H1 (cell line): ENCODE results near the gene MRPL16. TPM values are rescaled to one million over a fixed set of nuclear protein-coding genes. Genes with fewer than 3 reads are reported as not detected.

Experiments used
- CTCF ChIA-PET: fragments of 300-600 bp; sonication (Branson Sonifier 250); formaldehyde crosslinking; loops from one replicate; lab custom pipeline; 2021; ENCODE audit not compliant: partially characterized antibody; lab: Charles Lee
- POLR2A ChIA-PET: fragments of 300-600 bp; sonication (Branson Sonifier 250); formaldehyde crosslinking; loops from one replicate; lab custom pipeline; 2021; ENCODE audit warnings: inconsistent platforms; ENCODE audit not compliant: partially characterized antibody; lab: Charles Lee
- DNase-seq, 2 experiments: peaks; one replicate each; pipeline versions ENCODE4 v3.0.0 to v3.0.0-alpha.2; 2010 to 2022; ENCODE audit warnings: low spot score in 2 of 2, low read depth in 1 of 2, mixed read lengths in 1 of 2
- FAIRE-seq: peaks from 2 replicates; lab custom pipeline; 2011; peaks lifted over from hg19 to GRCh38; lab: Jason Lieb, UNC
- H2AFZ ChIP-seq: 2 replicates; pipeline ENCODE4 v1.8.1; 2012; ENCODE audit warnings: low read length, inconsistent platforms
- H2AK5ac ChIP-seq: 2 replicates; pipeline ENCODE4 v1.6.1; 2013; ENCODE audit warnings: low read depth, low read length
- H2BK120ac ChIP-seq: replicated peaks from 2 replicates; pipeline ENCODE3; 2013; ENCODE audit warnings: low read depth, low read length, inconsistent platforms
- H2BK12ac ChIP-seq: 2 replicates; pipeline ENCODE4 v1.6.1; 2013; ENCODE audit warnings: low read depth, low read length
- H2BK15ac ChIP-seq: 2 replicates; pipeline ENCODE4 v1.6.1; 2013; ENCODE audit warnings: low read length
- H2BK20ac ChIP-seq: 2 replicates; pipeline ENCODE4 v1.6.1; 2013; ENCODE audit warnings: low read length
- H2BK5ac ChIP-seq: 2 replicates; pipeline ENCODE4 v1.6.1; 2013; ENCODE audit warnings: low read depth, low read length
- H3K14ac ChIP-seq: 2 replicates; pipeline ENCODE4 v1.6.1; 2013; ENCODE audit warnings: inconsistent platforms; ENCODE audit not compliant: insufficient read length
- H3K18ac ChIP-seq: 2 replicates; pipeline ENCODE4 v1.6.1; 2013; ENCODE audit warnings: low read length; ENCODE audit errors: extremely low read depth
- H3K23ac ChIP-seq: 2 replicates; pipeline ENCODE4 v1.6.1; 2013; ENCODE audit warnings: inconsistent platforms; ENCODE audit not compliant: insufficient read length
- H3K23me2 ChIP-seq: 2 replicates; pipeline ENCODE4 v1.6.1; 2013; ENCODE audit warnings: low read depth, low read length
- H3K27ac ChIP-seq: 2 replicates; pipeline ENCODE4 v1.6.1; 2011; ENCODE audit warnings: low read depth, low read length, inconsistent platforms
- H3K27me3 ChIP-seq, 4 experiments: replicated peaks in 1 of 4; 1 replicate in 1 of 4; 2 replicates in 3 of 4; pipeline versions ENCODE4 v1.6.1 to v1.8.1; 2011 to 2013; ENCODE audit warnings: low read length in 3 of 4, mild to moderate bottlenecking in 3 of 4, inconsistent platforms in 2 of 4, mixed read lengths in 2 of 4, moderate library complexity in 1 of 4; ENCODE audit not compliant: control insufficient read depth in 3 of 4, insufficient read depth in 3 of 4; ENCODE audit errors: extremely low read depth in 1 of 4
- H3K36me3 ChIP-seq, 4 experiments: 2 replicates each; pipeline versions ENCODE4 v1.6.1 to v1.8.1; 2011 to 2013; ENCODE audit warnings: mild to moderate bottlenecking in 4 of 4, low read length in 3 of 4, moderate library complexity in 2 of 4, control low read depth in 1 of 4, inconsistent platforms in 1 of 4; ENCODE audit not compliant: insufficient read depth in 4 of 4, control insufficient read depth in 2 of 4
- H3K4ac ChIP-seq: replicated peaks from 2 replicates; pipeline ENCODE3; 2013; ENCODE audit warnings: low read length, low read depth, mixed read lengths, inconsistent platforms; ENCODE audit not compliant: insufficient read length
- H3K4me1 ChIP-seq, 4 experiments: replicated peaks in 1 of 4; 1 replicate in 1 of 4; 2 replicates in 3 of 4; pipeline versions ENCODE4 v1.6.1 to v1.8.1; 2011 to 2013; ENCODE audit warnings: low read length in 3 of 4, inconsistent platforms in 2 of 4, mixed read lengths in 1 of 4; ENCODE audit not compliant: insufficient read depth in 4 of 4, control insufficient read depth in 3 of 4
- H3K4me2 ChIP-seq, 2 experiments: 2 replicates each; pipeline versions ENCODE4 v1.6.1 to v1.8.1; 2011 to 2013; ENCODE audit warnings: low read depth in 2 of 2, low read length in 2 of 2, control low read depth in 1 of 2, inconsistent platforms in 1 of 2, mild to moderate bottlenecking in 1 of 2; ENCODE audit not compliant: insufficient read depth in 1 of 2
- H3K4me3 ChIP-seq, 4 experiments: fragments of 200-600, 300-600 bp in 1 of 4; sonication (generic), shearing (Covaris generic), sonication (Bioruptor Twin) in 1 of 4; 2 replicates each; pipeline versions ENCODE4 v1.5.1 to v1.8.1; 2011 to 2016; ENCODE audit warnings: low read length in 4 of 4, low read depth in 3 of 4, control low read depth in 2 of 4, inconsistent platforms in 2 of 4, mild to moderate bottlenecking in 2 of 4, mixed read lengths in 1 of 4, moderate library complexity in 1 of 4; ENCODE audit not compliant: insufficient read depth in 2 of 4; ENCODE audit errors: extremely low read depth in 1 of 4
- H3K56ac ChIP-seq: replicated peaks from 2 replicates; pipeline ENCODE3; 2013; ENCODE audit warnings: low read depth, mild to moderate bottlenecking, mixed read lengths, low read length, inconsistent platforms; ENCODE audit not compliant: insufficient read length
- H3K79me1 ChIP-seq: 2 replicates; pipeline ENCODE4 v1.6.1; 2013; ENCODE audit warnings: low read depth, low read length, control low read depth
- H3K79me2 ChIP-seq, 2 experiments: 2 replicates each; pipeline versions ENCODE4 v1.6.1 to v1.8.1; 2012 to 2013; ENCODE audit warnings: low read length in 2 of 2, mild to moderate bottlenecking in 2 of 2, inconsistent platforms in 1 of 2; ENCODE audit not compliant: insufficient read depth in 2 of 2, control insufficient read depth in 1 of 2
- H3K9ac ChIP-seq, 4 experiments: replicated peaks in 1 of 4; 1 replicate in 1 of 4; 2 replicates in 3 of 4; pipeline versions ENCODE4 v1.6.1 to v1.8.1; 2011 to 2013; ENCODE audit warnings: low read depth in 3 of 4, low read length in 3 of 4, control low read depth in 2 of 4, mild to moderate bottlenecking in 2 of 4, moderate library complexity in 2 of 4, inconsistent platforms in 1 of 4; ENCODE audit errors: extremely low read depth in 1 of 4
- H3K9me3 ChIP-seq, 2 experiments: 2 replicates each; pipeline versions ENCODE4 v1.6.1 to v1.8.1; 2012 to 2013; ENCODE audit warnings: mild to moderate bottlenecking in 2 of 2, moderate library complexity in 2 of 2, control low read depth in 1 of 2, inconsistent platforms in 1 of 2, low read depth in 1 of 2, low read length in 1 of 2, mixed read lengths in 1 of 2; ENCODE audit not compliant: insufficient read depth in 2 of 2
- H4K20me1 ChIP-seq, 2 experiments: replicated peaks in 1 of 2; 2 replicates each; pipeline versions ENCODE3 to v1.8.1; 2011 to 2013; ENCODE audit warnings: inconsistent platforms in 2 of 2, low read length in 2 of 2, mild to moderate bottlenecking in 1 of 2; ENCODE audit not compliant: insufficient read depth in 2 of 2, control insufficient read depth in 1 of 2
- H4K5ac ChIP-seq: 2 replicates; pipeline ENCODE4 v1.6.1; 2013; ENCODE audit warnings: low read length, low read depth, mixed read lengths, inconsistent platforms; ENCODE audit not compliant: insufficient read length
- H4K8ac ChIP-seq: 2 replicates; pipeline ENCODE4 v1.8.0; 2013; ENCODE audit warnings: mild to moderate bottlenecking, moderate library complexity, low read length, inconsistent platforms; ENCODE audit not compliant: insufficient read depth; ENCODE audit errors: extremely low read depth
- H4K91ac ChIP-seq: replicated peaks from 2 replicates; pipeline ENCODE3; 2013; ENCODE audit warnings: low read length, mixed read lengths, inconsistent platforms; ENCODE audit not compliant: insufficient read length
- ATF2 ChIP-seq: IDR thresholded peaks from 2 replicates; pipeline ENCODE4 v1.6.1; 2012; ENCODE audit warnings: low read length, inconsistent platforms
- FOSL1 ChIP-seq: IDR thresholded peaks from 2 replicates; pipeline ENCODE4 v1.6.1; 2011; ENCODE audit warnings: mild to moderate bottlenecking, low read depth, low read length, moderate library complexity; ENCODE audit not compliant: insufficient read depth
- JUN ChIP-seq: IDR thresholded peaks from 2 replicates; pipeline ENCODE4 v1.6.1; 2011; ENCODE audit warnings: low read depth, mild to moderate bottlenecking, improper control_type of control experiment, low read length
- RAD21 ChIP-seq, 2 experiments: IDR thresholded peaks in 1 of 2; conservative IDR thresholded peaks in 1 of 2; 2 replicates each; pipeline ENCODE4 v1.6.1; 2011; ENCODE audit warnings: low read depth in 2 of 2, low read length in 2 of 2, improper control_type of control experiment in 1 of 2, inconsistent platforms in 1 of 2, mild to moderate bottlenecking in 1 of 2, moderate library complexity in 1 of 2
- RNF2 ChIP-seq: fragments of 200-900, 300-1000 bp; sonication (generic); IDR thresholded peaks from 2 replicates; pipeline ENCODE4 v1.7.1; 2016; ENCODE audit warnings: borderline replicate concordance, low read depth, mild to moderate bottlenecking, antibody characterized with exemption, low read length; ENCODE audit not compliant: poor library complexity, severe bottlenecking; ENCODE audit errors: missing control alignments
- SP1 ChIP-seq: IDR thresholded peaks from 2 replicates; pipeline ENCODE4 v1.6.1; 2011; ENCODE audit warnings: low read depth, low read length
- SRF ChIP-seq: IDR thresholded peaks from 2 replicates; pipeline ENCODE4 v1.6.1; 2011; ENCODE audit warnings: mild to moderate bottlenecking, low read depth, low read length, moderate library complexity
- WGBS, 2 experiments: shearing (Covaris generic) in 1 of 2; methylation state at CpG; one replicate each; pipeline versions ENCODE4 v1.1.6 to v1.1.7; 2013 to 2015; ENCODE audit warnings: low lambda C conversion rate in 2 of 2, mixed read lengths in 2 of 2, inconsistent platforms in 1 of 2, low coverage in 1 of 2, missing lambda C conversion rate in 1 of 2; ENCODE audit not compliant: insufficient replicate concordance in 2 of 2, insufficient coverage in 1 of 2, insufficient read length in 1 of 2; ENCODE audit errors: extremely low coverage in 1 of 2, missing lambda C conversion rate in 1 of 2; 5-methylcytosine and 5-hydroxymethylcytosine counted together
- polyA plus RNA-seq, 7 experiments: library from polyadenylated mRNA; depleted of rRNA in 3 of 7; stranded (reverse) in 5 of 7; unstranded in 2 of 7; fragments of >200 nt in 5 of 7; fragments of 200-250 nt in 2 of 7; gene quantifications; 1 replicate in 5 of 7; 2 replicates in 1 of 7; 4 replicates in 1 of 7; pipeline versions ENCODE4 v1.2.1 to v1.2.3, GENCODE V29; 2011 to 2013; ENCODE audit warnings: missing spikeins in 2 of 7, mixed read lengths in 2 of 7
- total RNA-seq: library from RNA; stranded (reverse); fragmentation: NEBNext Ultra II Directional; extraction: Animal tissue kit (Norgen Biotek cat#: 25700); gene quantifications from 2 replicates; pipeline ENCODE4 v1.2.1, GENCODE V29; 2021

The MRPL16 gene
- total and polyA plus RNA-seq, 2 of the 8 experiments (the other 6 are each of a cell fraction or from before 2014, with no cell fraction given) = 69.2 to 79.8 TPM

DNA sequence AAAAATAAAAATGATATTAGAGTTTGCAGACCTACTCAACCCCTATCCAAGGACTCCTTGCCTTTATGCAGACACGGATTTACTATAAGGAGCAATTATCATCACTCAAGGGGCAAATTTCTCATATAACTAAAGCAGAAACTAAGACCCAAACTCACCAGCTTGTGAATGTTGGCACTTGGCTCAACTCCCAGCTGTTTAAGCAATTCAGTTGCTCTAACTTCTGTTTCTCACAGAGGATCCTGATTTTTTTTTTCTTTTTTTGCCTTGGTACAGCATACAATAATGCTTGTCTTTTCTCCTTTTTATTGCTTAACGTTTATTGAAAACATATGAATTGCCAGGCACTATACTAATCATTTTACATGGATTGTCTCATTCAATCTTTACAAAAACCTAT is 44.3 kb upstream of the MRPL16 start:
- no peak for DNase-seq
- no peaks in the 10 kb centered on the region for H3K36me3 ChIP-seq
- H3K9ac ChIP-seq = no peak overlapping the region
- H3K27me3 ChIP-seq = no peaks in the 10 kb centered on the region
- no peak overlapping the region for H3K4me2 ChIP-seq
- no peaks in the 10 kb centered on the region for H3K79me1 ChIP-seq
- H3K4me1 ChIP-seq = peaks cover 0 to 8% (median 3%) of the 10 kb centered on the region in 4 experiments; a peak in 4 of 7 replicates
- no peak overlapping the region for H2BK5ac ChIP-seq
- H3K56ac ChIP-seq = no peak overlapping the region
- no peak overlapping the region for H3K18ac ChIP-seq
- ChIA-PET CTCF (no interaction called here), POLR2A (interaction anchor here (1.2 kb wide), 1 partner anchor 45 kb away, joined by 3 read pairs; no protein-coding TSS in a partner anchor)
- H4K5ac ChIP-seq = no peak overlapping the region
- no peak overlapping the region for H2BK20ac ChIP-seq
- H2BK12ac ChIP-seq = no peak overlapping the region
- no peak overlapping the region for H4K8ac ChIP-seq
- H3K79me2 ChIP-seq = no peaks in the 10 kb centered on the region
- no peak overlapping the region for H3K23ac ChIP-seq
- no peak overlapping the region for H3K4ac ChIP-seq
- H2AK5ac ChIP-seq = no peak overlapping the region
- no peak overlapping the region for H2AFZ ChIP-seq
- H3K23me2 ChIP-seq = no peaks in the 10 kb centered on the region
- H2BK15ac ChIP-seq = no peak overlapping the region
- TF ChIP-seq ATF2 (no peak), JUN (no peak), RNF2 (no peak), FOSL1 (no peak), RAD21 (IDR thresholded peaks at IDR 0.05 in 1 of 2, conservative IDR thresholded peaks at IDR 0.05 in 1 of 2; ENCODE audit: low read depth in 2 of 2, low read length in 2 of 2) (no peak), SRF (no peak), SP1 (no peak)
- no peak overlapping the region for H3K27ac ChIP-seq
- H3K14ac ChIP-seq = no peak overlapping the region
- no peaks in the 10 kb centered on the region for H4K20me1 ChIP-seq
- no peak overlapping the region for H4K91ac ChIP-seq
- 88% methylated on average over 2 of the region's 2 CpGs; no CpG with 5 or more reads in 1 of the 2 experiments for WGBS, 2 experiments
- no peak overlapping the region for H3K4me3 ChIP-seq
- no peak overlapping the region for H2BK120ac ChIP-seq
- no peaks in the 10 kb centered on the region for H3K9me3 ChIP-seq
- FAIRE-seq = no peak
